ENCODE results near the gene CMTM2.

The CMTM2 gene

GRCh38 chr16:66596986-66597848 is 18.0 kb downstream of the CMTM2 start:
- DNase-seq (ENCODE audit: low spot score), result no peak
- no peak for TF ChIP-seq CTCF (IDR thresholded peaks at IDR 0.05; ENCODE audit: extremely low read depth, missing control alignments)

GRCh38 chr16:66598111-66598510 is 18.8 kb downstream of the CMTM2 start:
- no peak for TF ChIP-seq CTCF (IDR thresholded peaks at IDR 0.05; ENCODE audit: extremely low read depth, missing control alignments)
- no peak for DNase-seq (ENCODE audit: low spot score)

GRCh38 chr16:66599726-66600125 is 20.5 kb downstream of the CMTM2 start:
- no peak for TF ChIP-seq CTCF (IDR thresholded peaks at IDR 0.05; ENCODE audit: extremely low read depth, missing control alignments)
- DNase-seq (ENCODE audit: low spot score), result no peak

GRCh38 chr16:66600477-66600876 is 21.2 kb downstream of the CMTM2 start:
- TF ChIP-seq CTCF (IDR thresholded peaks at IDR 0.05; ENCODE audit: extremely low read depth, missing control alignments), result no peak
- DNase-seq (ENCODE audit: low spot score), result no peak

- no peak for DNase-seq (ENCODE audit: low spot score)
- no peak for TF ChIP-seq CTCF (IDR thresholded peaks at IDR 0.05; ENCODE audit: extremely low read depth, missing control alignments)
These were observed 22.2 kb downstream of the CMTM2 start for GRCh38 chr16:66601471-66601870.

- TF ChIP-seq CTCF (IDR thresholded peaks at IDR 0.05; ENCODE audit: extremely low read depth, missing control alignments), result no peak
- peak; percentile 57 for DNase-seq (ENCODE audit: low spot score)
These were observed 24.5 kb downstream of the CMTM2 start for GRCh38 chr16:66603537-66604375.

Data from GM20000 (cell line).